Measurements from ENCODE around the gene DMC1. TPM values are rescaled to one million over a fixed set of nuclear protein-coding genes. Genes with fewer than 3 reads are reported as not detected.

Gene DMC1
- polyA plus RNA-seq, 1 of the 3 experiments (the other 2 are of a cell fraction) = not detected

DNA sequence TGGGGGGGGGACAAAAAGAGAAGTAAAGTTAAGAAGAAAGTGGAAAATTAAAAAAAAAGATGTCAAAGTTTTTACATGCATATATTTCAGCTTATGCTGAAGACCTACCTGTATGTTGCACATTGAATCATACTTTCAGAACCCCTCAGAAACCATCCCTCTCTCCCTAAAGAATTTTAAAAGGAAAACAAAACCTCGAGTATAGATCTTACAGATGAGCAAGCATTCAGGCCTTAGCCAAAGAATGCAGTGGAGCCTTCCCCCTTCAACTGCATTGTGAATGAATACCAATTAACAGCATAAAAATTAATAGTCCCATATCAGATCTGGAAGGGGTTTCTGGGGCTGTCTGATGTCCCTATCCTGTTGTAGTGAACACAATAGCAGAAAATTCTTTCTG is 85.7 kb downstream of the DMC1 start (continued):
- TF ChIP-seq REST (IDR thresholded peaks at IDR 0.05; ENCODE audit: low read depth, low read length) (no peak), CHD2 (IDR thresholded peaks at IDR 0.05; ENCODE audit: low read length, partially characterized antibody) (no peak), GATA2 (CRISPR knock-in tag; IDR thresholded peaks at IDR 0.05) (no peak), EZH2phosphoT487 (IDR thresholded peaks at IDR 0.05; ENCODE audit: borderline replicate concordance, low read depth) (no peak), MEF2A (IDR thresholded peaks at IDR 0.05; ENCODE audit: borderline replicate concordance, low read depth) (no peak)

DNA sequence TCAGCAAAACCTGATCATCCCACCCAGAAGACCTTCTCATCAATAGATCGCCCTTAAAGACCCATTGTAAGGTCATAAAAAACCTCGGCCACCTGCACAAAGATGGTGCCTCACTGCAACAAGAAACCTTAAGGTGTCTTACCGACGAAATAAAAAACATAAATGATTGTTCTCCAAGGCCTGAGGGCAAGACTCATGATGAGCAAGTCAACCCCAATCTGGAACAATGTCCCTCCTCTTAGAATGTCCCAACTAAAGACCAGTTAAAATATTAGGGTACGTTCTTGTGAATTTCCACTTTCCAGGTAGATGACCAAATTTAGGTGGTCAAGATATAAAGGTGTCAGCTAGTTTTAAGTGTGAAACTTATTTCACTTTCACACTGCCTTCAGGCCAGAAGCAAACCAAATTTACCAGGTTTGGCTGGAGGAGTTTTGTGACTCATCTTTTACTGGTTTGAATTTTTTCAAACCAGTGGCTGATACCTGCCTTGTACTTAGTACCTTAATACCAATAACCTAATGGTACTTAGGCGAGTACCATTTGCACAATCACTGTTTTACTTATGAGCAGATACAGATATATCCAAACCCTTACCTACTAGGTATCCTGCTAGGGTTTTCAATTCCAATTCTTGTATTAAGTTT is 87.2 kb downstream of the DMC1 start:
- Histone ChIP-seq H3K4me1 (ENCODE audit: control insufficient read depth in 1 of 2, insufficient read depth in 2 of 2, low read depth in 1 of 2, low read length in 1 of 2) (no peaks in the 10 kb centered on the region), H3K27ac (ENCODE audit: low read depth in 2 of 2, low read length in 1 of 2) (no peak overlapping the region), H2AFZ (ENCODE audit: low read depth) (no peak overlapping the region), H3K4me2 (no peak overlapping the region), H3K36me3 (replicated peaks in 1 of 2; ENCODE audit: control insufficient read depth in 1 of 2, insufficient read depth in 2 of 2, low read length in 1 of 2) (peaks cover 40 to 56% of the 10 kb centered on the region in 2 experiments), H3K9me3 (no peaks in the 10 kb centered on the region), H3F3A (replicated peaks; ENCODE audit: insufficient read depth) (peaks cover 17% of the 10 kb centered on the region), H3K9me2 (no peaks in the 10 kb centered on the region), H4K20me1 (ENCODE audit: insufficient read depth) (0 out of 2 replicates have a peak, but pooled peaks cover 2% of the 10 kb centered on the region), H3K27me3 (ENCODE audit: insufficient read depth) (no peaks in the 10 kb centered on the region), H3K79me2 (ENCODE audit: insufficient read depth) (no peaks in the 10 kb centered on the region), H3K4me3 (ENCODE audit: low read depth in 2 of 2, low read length in 1 of 2) (no peak overlapping the region), H3K9ac (no peak overlapping the region)
- TF ChIP-seq YY1 (IDR thresholded peaks at IDR 0.05; ENCODE audit: low read depth) = no peak
- TF ChIP-seq SMC3 (IDR thresholded peaks at IDR 0.05; ENCODE audit: low read depth, low read length) = no peak
- TF ChIP-seq EZH2phosphoT487 (IDR thresholded peaks at IDR 0.05; ENCODE audit: borderline replicate concordance, low read depth) = no peak
- TF ChIP-seq GATA2 (CRISPR knock-in tag; IDR thresholded peaks at IDR 0.05) = no peak
- no peak for TF ChIP-seq MXI1 (IDR thresholded peaks at IDR 0.05; ENCODE audit: low read depth, low read length)
- TF ChIP-seq ZBTB33 (IDR thresholded peaks at IDR 0.05; ENCODE audit: borderline replicate concordance, low read depth) = no peak
- CTCF ChIA-PET = no interaction called here
- DNase-seq = no peak
- 100% methylated on average over 5 of the region's 6 CpGs for WGBS (ENCODE audit: low lambda C conversion rate)
- POLR2A ChIA-PET = no interaction called here
